HL-60 (cell line): ENCODE results near the gene AUP1.

ENCODE experiments used
- DNase-seq, 2 experiments: peaks; one replicate each; pipeline ENCODE4 v3.0.0-alpha.2; 2010 to 2020; ENCODE audit warnings: low read depth in 1 of 2, low spot score in 1 of 2
- H3K27ac ChIP-seq: fragments of 250-450 bp; sonication (Bioruptor Pico); replicated peaks from 2 replicates; pipeline ENCODE4 v1.5.1; 2020; ENCODE audit warnings: mild to moderate bottlenecking, moderate library complexity
- H3K27me3 ChIP-seq: fragments of 250-450 bp; sonication (Bioruptor Pico); 2 replicates; pipeline ENCODE4 v1.5.1; 2021; ENCODE audit warnings: mild to moderate bottlenecking, moderate library complexity; ENCODE audit not compliant: insufficient read depth, poor library complexity, severe bottlenecking
- H3K4me3 ChIP-seq: replicated peaks from 2 replicates; pipeline ENCODE4 v1.5.1; 2011; ENCODE audit warnings: mild to moderate bottlenecking, control low read depth, low read length; ENCODE audit not compliant: insufficient read depth
- GABPA ChIP-seq: IDR thresholded peaks from 2 replicates; pipeline ENCODE4 v1.6.1; 2012; ENCODE audit warnings: low read depth
- POLR2AphosphoS5 ChIP-seq: IDR thresholded peaks from 2 replicates; pipeline ENCODE4 v1.6.1; 2012; ENCODE audit warnings: low read depth
- SPI1 ChIP-seq: IDR thresholded peaks from 2 replicates; pipeline ENCODE4 v1.6.1; 2012; ENCODE audit warnings: low read depth, mild to moderate bottlenecking, borderline replicate concordance
- TF ChIP-seq, protein P1 (sequence below): IDR thresholded peaks from 2 replicates; pipeline ENCODE4 v1.6.1; 2012; ENCODE audit warnings: low read depth; ENCODE audit not compliant: insufficient replicate concordance
- TF ChIP-seq, protein P2 (sequence below): IDR thresholded peaks from one replicate; pipeline ENCODE4 v1.5.1; 2011; ENCODE audit warnings: low read length, control low read depth, inconsistent platforms; ENCODE audit not compliant: insufficient read depth

Gene AUP1

DNA sequence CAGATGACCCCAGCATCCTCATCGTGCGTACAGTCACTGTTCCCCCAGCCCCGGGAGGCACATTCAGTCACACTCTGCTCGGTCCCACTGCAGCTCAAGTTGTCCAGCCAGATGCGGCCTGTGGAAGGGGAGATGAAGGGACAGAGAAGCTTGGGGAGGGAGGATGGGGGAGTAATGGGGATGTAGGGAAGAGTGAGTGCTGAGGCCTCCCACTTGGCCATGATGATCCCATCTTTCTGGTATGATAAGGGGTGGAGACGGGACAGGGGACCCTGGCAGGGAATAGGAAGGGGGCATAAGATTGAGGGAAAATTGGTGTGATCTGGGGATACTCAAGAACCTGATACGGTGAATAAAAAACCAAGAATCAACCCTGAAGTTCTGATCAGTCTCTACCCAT is 20.7 kb upstream of the AUP1 start:
- no peak for DNase-seq
- H3K4me3 ChIP-seq = no peak overlapping the region
- H3K27ac ChIP-seq = no peak overlapping the region
- no peak for TF ChIP-seq POLR2AphosphoS5
- TF ChIP-seq SPI1 = no peak
- TF ChIP-seq, protein P1, sequence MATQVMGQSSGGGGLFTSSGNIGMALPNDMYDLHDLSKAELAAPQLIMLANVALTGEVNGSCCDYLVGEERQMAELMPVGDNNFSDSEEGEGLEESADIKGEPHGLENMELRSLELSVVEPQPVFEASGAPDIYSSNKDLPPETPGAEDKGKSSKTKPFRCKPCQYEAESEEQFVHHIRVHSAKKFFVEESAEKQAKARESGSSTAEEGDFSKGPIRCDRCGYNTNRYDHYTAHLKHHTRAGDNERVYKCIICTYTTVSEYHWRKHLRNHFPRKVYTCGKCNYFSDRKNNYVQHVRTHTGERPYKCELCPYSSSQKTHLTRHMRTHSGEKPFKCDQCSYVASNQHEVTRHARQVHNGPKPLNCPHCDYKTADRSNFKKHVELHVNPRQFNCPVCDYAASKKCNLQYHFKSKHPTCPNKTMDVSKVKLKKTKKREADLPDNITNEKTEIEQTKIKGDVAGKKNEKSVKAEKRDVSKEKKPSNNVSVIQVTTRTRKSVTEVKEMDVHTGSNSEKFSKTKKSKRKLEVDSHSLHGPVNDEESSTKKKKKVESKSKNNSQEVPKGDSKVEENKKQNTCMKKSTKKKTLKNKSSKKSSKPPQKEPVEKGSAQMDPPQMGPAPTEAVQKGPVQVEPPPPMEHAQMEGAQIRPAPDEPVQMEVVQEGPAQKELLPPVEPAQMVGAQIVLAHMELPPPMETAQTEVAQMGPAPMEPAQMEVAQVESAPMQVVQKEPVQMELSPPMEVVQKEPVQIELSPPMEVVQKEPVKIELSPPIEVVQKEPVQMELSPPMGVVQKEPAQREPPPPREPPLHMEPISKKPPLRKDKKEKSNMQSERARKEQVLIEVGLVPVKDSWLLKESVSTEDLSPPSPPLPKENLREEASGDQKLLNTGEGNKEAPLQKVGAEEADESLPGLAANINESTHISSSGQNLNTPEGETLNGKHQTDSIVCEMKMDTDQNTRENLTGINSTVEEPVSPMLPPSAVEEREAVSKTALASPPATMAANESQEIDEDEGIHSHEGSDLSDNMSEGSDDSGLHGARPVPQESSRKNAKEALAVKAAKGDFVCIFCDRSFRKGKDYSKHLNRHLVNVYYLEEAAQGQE = no peak
- H3K27me3 ChIP-seq = no peaks in the 10 kb centered on the region

DNA sequence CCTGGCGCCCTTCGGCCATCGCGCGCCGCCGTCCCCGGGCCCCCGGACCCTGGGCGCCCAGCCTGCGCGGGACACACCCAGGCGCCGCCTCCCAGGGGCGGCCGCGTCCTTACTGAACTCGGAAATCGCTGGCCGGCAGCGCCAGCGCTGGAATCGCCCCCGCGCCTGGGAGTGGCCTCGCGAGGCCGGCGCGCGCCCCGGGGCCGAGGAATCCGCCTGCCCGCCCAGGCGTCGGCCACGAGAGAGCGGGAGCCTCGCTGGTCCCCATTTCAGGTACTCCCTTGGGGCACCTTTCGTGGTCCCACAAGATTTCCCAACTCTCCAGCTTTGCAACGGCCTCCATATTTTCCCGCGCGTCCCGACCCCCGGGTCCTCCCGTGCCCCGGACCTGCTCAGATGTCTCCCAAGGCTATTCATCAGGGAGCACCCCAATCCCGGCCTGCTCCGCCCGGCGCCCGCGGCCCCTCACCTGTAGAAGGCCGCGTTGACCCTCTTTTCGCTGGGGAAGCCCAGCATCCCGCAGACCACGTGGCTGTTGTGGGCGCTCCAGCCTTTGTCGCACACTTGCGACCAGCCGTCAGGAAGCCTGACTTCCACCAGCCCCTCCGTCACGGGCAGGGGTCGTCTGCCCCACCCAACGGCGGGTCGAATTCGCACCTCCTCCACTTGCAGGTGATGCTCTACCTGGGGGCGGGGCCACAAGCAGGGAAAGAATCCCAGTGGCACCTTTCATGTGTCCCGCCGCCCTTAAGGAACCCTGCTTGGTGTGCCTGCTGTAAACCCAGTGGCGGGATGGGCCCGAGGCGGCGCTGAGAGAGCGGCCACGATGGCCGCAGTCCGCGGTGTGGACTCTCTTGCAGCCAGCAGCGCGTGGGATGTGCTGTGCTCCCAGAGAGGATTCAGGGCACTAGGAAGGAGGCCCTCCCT is 19.7 kb upstream of the AUP1 start:
- no peak for DNase-seq
- Histone ChIP-seq H3K4me3 (peak overlapping the region; percentile 51), H3K27me3 (no peaks in the 10 kb centered on the region), H3K27ac (no peak overlapping the region)
- no peak for TF ChIP-seq GABPA
- TF ChIP-seq, protein P2, sequence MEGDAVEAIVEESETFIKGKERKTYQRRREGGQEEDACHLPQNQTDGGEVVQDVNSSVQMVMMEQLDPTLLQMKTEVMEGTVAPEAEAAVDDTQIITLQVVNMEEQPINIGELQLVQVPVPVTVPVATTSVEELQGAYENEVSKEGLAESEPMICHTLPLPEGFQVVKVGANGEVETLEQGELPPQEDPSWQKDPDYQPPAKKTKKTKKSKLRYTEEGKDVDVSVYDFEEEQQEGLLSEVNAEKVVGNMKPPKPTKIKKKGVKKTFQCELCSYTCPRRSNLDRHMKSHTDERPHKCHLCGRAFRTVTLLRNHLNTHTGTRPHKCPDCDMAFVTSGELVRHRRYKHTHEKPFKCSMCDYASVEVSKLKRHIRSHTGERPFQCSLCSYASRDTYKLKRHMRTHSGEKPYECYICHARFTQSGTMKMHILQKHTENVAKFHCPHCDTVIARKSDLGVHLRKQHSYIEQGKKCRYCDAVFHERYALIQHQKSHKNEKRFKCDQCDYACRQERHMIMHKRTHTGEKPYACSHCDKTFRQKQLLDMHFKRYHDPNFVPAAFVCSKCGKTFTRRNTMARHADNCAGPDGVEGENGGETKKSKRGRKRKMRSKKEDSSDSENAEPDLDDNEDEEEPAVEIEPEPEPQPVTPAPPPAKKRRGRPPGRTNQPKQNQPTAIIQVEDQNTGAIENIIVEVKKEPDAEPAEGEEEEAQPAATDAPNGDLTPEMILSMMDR = no peak
- TF ChIP-seq SPI1 = no peak
- no peak for TF ChIP-seq POLR2AphosphoS5
- TF ChIP-seq, protein P1 = no peak

DNA sequence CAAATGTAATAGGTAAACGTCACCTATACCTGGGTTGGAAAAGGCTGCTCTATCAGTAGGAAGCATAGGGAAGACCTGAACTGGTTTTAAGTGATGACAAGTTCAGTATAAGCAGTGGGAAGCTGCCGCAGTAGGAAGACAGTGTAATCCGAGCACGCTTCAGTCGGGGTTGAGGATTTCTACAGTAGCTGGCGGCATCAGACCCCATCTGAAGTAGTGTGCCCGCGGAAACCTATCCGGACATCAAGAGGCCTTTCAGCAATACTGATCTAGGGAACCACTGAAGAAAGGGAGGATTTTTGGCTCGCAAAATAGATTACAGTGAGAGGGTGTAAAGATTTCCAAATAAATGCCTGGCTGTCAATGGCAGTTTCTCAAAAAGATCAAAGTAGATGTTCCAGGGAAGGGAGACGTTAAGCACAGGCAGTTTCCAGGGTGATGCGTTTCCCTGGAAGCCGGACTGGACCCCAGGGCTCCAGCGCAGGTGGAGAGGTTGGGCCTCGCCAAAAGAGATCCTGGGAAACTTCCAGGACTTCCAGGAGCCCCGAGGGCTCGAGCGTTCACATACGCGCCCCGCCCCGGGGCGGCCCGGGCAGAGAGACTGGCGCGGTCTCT is 18.9 kb upstream of the AUP1 start:
- no peak for DNase-seq

More for the DNA sequence above, 18.9 kb upstream of the AUP1 start:
- no peaks in the 10 kb centered on the region for H3K27me3 ChIP-seq
- TF ChIP-seq, protein P1 = no peak
- TF ChIP-seq, protein P2 = no peak
- TF ChIP-seq GABPA (no peak), SPI1 (no peak), POLR2AphosphoS5 (no peak)
- H3K4me3 ChIP-seq = peak overlapping the region; percentile 51
- H3K27ac ChIP-seq = no peak overlapping the region
